PC-3 (cell line): ENCODE data around the gene CSNK1G2. TPM values are rescaled to one million over a fixed set of nuclear protein-coding genes. Genes with fewer than 3 reads are reported as not detected.

ENCODE experiments used
- ATAC-seq: fragments of 200-7000 bp; cut with Tn5 transposase; 2 replicates; pipeline ENCODE4 v1.9.1; 2020; ENCODE audit warnings: mild to moderate bottlenecking, moderate library complexity
- BruUV-seq: library from RNA; stranded (reverse); fragments of 400-500 nt; replicated peaks from 2 replicates; lab custom pipeline; 2021; lab: Mats Ljungman, UMichigan
- CTCF ChIA-PET: fragments of 300-600 bp; sonication (Branson Sonifier 250); formaldehyde crosslinking; loops from one replicate; lab custom pipeline; 2022; ENCODE audit warnings: antibody characterized with exemption; lab: Charles Lee
- POLR2A ChIA-PET: fragments of 300-600 bp; sonication (Branson Sonifier 250); formaldehyde crosslinking; loops from one replicate; lab custom pipeline; 2022; ENCODE audit warnings: antibody characterized with exemption; ENCODE audit not compliant: unreplicated experiment; lab: Charles Lee
- DNase-seq: peaks from one replicate; pipeline ENCODE4 v3.0.0-alpha.2; 2015
- H2AFZ ChIP-seq: fragments of 300-600 bp; sonication (generic); 2 replicates; pipeline ENCODE4 v1.6.0; 2016; ENCODE audit warnings: antibody characterized with exemption, low read length
- H3F3A ChIP-seq: fragments of 300-600 bp; sonication (generic); one replicate; pipeline ENCODE4 v1.6.0; 2017; ENCODE audit warnings: antibody characterized with exemption, low read length, control low read depth, mild to moderate bottlenecking; ENCODE audit not compliant: unreplicated experiment
- H3K27ac ChIP-seq: fragments of 300-600 bp; sonication (generic); 2 replicates; pipeline ENCODE4 v1.5.1; 2016; ENCODE audit warnings: mild to moderate bottlenecking, low read length
- H3K27me3 ChIP-seq: fragments of 300-600 bp; sonication (generic); 2 replicates; pipeline ENCODE4 v1.6.1; 2016; ENCODE audit warnings: low read length, mixed read lengths
- H3K36me3 ChIP-seq: fragments of 300-600 bp; sonication (generic); 2 replicates; pipeline ENCODE4 v1.6.1; 2016; ENCODE audit warnings: low read depth, mixed run types, low read length, mixed read lengths
- H3K4me1 ChIP-seq: fragments of 300-600 bp; sonication (generic); 2 replicates; pipeline ENCODE4 v1.5.1; 2016; ENCODE audit warnings: low read length; ENCODE audit not compliant: insufficient read depth
- H3K4me2 ChIP-seq: fragments of 300-600 bp; sonication (generic); 2 replicates; pipeline ENCODE4 v1.6.0; 2016; ENCODE audit warnings: low read length
- H3K4me3 ChIP-seq: fragments of 300-600 bp; sonication (generic); 2 replicates; pipeline ENCODE4 v1.5.1; 2016; ENCODE audit warnings: mild to moderate bottlenecking, low read length, mixed read lengths
- H3K79me2 ChIP-seq: fragments of 300-600 bp; sonication (generic); 2 replicates; pipeline ENCODE4 v1.6.1; 2017; ENCODE audit warnings: low read length, mixed read lengths
- H3K9ac ChIP-seq: fragments of 300-600 bp; sonication (generic); 2 replicates; pipeline ENCODE4 v1.6.0; 2016; ENCODE audit warnings: mild to moderate bottlenecking, low read length
- H3K9me2 ChIP-seq: fragments of 300-600 bp; sonication (generic); replicated peaks from 2 replicates; pipeline ENCODE4 v1.6.1; 2016; ENCODE audit warnings: mixed run types, low read length, mixed read lengths
- H3K9me3 ChIP-seq: fragments of 300-600 bp; sonication (generic); 2 replicates; pipeline ENCODE4 v1.6.1; 2016; ENCODE audit warnings: low read length, mixed read lengths
- H4K20me1 ChIP-seq: fragments of 300-600 bp; sonication (generic); 2 replicates; pipeline ENCODE4 v1.6.1; 2016; ENCODE audit warnings: low read length, mixed read lengths
- EZH2phosphoT487 ChIP-seq: fragments of 300-600 bp; sonication (generic); IDR thresholded peaks from 2 replicates; pipeline ENCODE4 v1.6.1; 2018; ENCODE audit warnings: mild to moderate bottlenecking, antibody characterized with exemption, low read length, borderline replicate concordance
- intact Hi-C: fragments of 100-400 bp; cut with micrococcal nuclease; formaldehyde crosslinking; loops from 2 replicates; pipeline ENCODE4 v1.9.0; 2023
- total RNA-seq: library from RNA; depleted of rRNA; stranded (reverse); fragments of >200 nt; gene quantifications from 2 replicates; pipeline ENCODE4 v1.2.3, GENCODE V29; 2014; rRNA removed
- TF ChIP-seq, protein P1 (sequence below): fragments of 300-600 bp; sonication (generic); conservative IDR thresholded peaks from 2 replicates; pipeline ENCODE4 v1.5.1; 2017; ENCODE audit warnings: antibody characterized with exemption, low read depth, mild to moderate bottlenecking, low read length

The CSNK1G2 gene
- total RNA-seq, 1 experiment from 2014 or later, result 83.6 TPM

- Histone ChIP-seq H3K27ac (no peak overlapping the region), H3K36me3 (no peaks in the 10 kb centered on the region), H3F3A (no peaks in the 10 kb centered on the region), H3K27me3 (no peaks in the 10 kb centered on the region), H3K4me2 (no peak overlapping the region), H3K9me3 (no peaks in the 10 kb centered on the region), H3K9ac (no peak overlapping the region), H3K4me3 (no peak overlapping the region), H3K9me2 (no peaks in the 10 kb centered on the region), H2AFZ (no peak overlapping the region), H4K20me1 (no peaks in the 10 kb centered on the region), H3K4me1 (peaks cover 13% of the 10 kb centered on the region), H3K79me2 (no peaks in the 10 kb centered on the region)
- peak; percentile 28 for DNase-seq
- intact Hi-C loops, result no loop called here
- CTCF ChIA-PET, result no interaction called here
- TF ChIP-seq, protein P1, sequence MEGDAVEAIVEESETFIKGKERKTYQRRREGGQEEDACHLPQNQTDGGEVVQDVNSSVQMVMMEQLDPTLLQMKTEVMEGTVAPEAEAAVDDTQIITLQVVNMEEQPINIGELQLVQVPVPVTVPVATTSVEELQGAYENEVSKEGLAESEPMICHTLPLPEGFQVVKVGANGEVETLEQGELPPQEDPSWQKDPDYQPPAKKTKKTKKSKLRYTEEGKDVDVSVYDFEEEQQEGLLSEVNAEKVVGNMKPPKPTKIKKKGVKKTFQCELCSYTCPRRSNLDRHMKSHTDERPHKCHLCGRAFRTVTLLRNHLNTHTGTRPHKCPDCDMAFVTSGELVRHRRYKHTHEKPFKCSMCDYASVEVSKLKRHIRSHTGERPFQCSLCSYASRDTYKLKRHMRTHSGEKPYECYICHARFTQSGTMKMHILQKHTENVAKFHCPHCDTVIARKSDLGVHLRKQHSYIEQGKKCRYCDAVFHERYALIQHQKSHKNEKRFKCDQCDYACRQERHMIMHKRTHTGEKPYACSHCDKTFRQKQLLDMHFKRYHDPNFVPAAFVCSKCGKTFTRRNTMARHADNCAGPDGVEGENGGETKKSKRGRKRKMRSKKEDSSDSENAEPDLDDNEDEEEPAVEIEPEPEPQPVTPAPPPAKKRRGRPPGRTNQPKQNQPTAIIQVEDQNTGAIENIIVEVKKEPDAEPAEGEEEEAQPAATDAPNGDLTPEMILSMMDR, result no peak
- TF ChIP-seq EZH2phosphoT487, result no peak
- no peak for ATAC-seq
- POLR2A ChIA-PET, result no interaction called here
- no TSS peak for BruUV-seq
These were observed 86.4 kb downstream of the CSNK1G2 start for GRCh38 chr19:2027361-2027760.

Other genes starting within 250 kb of the CSNK1G2 start
- gene ONECUT3, start 187.7 kb upstream of the CSNK1G2 start, total RNA-seq, result 1.4 and 2.0 TPM in 2 replicates
- 3.9 and 4.2 TPM in 2 replicates for gene ATP8B3, start 128.9 kb upstream of the CSNK1G2 start, total RNA-seq
- 21.4 and 24.3 TPM in 2 replicates for gene REXO1, start 92.7 kb upstream of the CSNK1G2 start, total RNA-seq
- 15.1 and 20.9 TPM in 2 replicates for gene KLF16, start 77.6 kb upstream of the CSNK1G2 start, total RNA-seq
- gene ABHD17A, start 55.7 kb upstream of the CSNK1G2 start, total RNA-seq, result 101 and 102 TPM in 2 replicates
- gene ADAT3, start 35.8 kb upstream of the CSNK1G2 start, total RNA-seq, result 8.4 and 10.3 TPM in 2 replicates
- gene SCAMP4, start 35.8 kb upstream of the CSNK1G2 start, total RNA-seq, result 61.5 and 73.7 TPM in 2 replicates
- 72.0 and 94.0 TPM in 2 replicates for gene BTBD2, start 74.5 kb downstream of the CSNK1G2 start, total RNA-seq
- gene MKNK2, start 110.1 kb downstream of the CSNK1G2 start, total RNA-seq, result 95.4 and 96.8 TPM in 2 replicates
- 15.1 and 24.8 TPM in 2 replicates for gene MOB3A, start 155.2 kb downstream of the CSNK1G2 start, total RNA-seq
- 1.0 and 3.6 TPM in 2 replicates for gene IZUMO4, start 155.7 kb downstream of the CSNK1G2 start, total RNA-seq
- 103 and 142 TPM in 2 replicates for gene AP3D1, start 210.4 kb downstream of the CSNK1G2 start, total RNA-seq
- gene DOT1L, start 222.8 kb downstream of the CSNK1G2 start, total RNA-seq, result 11.4 and 19.7 TPM in 2 replicates